Endothelial cell of umbilical vein (primary cell): ENCODE measurements around the gene ZBTB40. TPM values are rescaled to one million over a fixed set of nuclear protein-coding genes. Genes with fewer than 3 reads are reported as not detected.

Experiments
- BruUV-seq: library from RNA; stranded (reverse); fragments of 400-500 nt; replicated peaks from 2 replicates; lab custom pipeline; 2021; lab: Mats Ljungman, UMichigan
- CTCF ChIA-PET: fragments of 300-600, 350-600 bp; sonication (Branson Sonifier 250); formaldehyde crosslinking; loops from one replicate; lab custom pipeline; 2021; ENCODE audit warnings: antibody characterized with exemption, inconsistent platforms; lab: Charles Lee
- POLR2A ChIA-PET: fragments of 300-600, 350-600 bp; sonication (Branson Sonifier 250); formaldehyde crosslinking; loops from one replicate; lab custom pipeline; 2021; ENCODE audit warnings: antibody characterized with exemption, inconsistent platforms; lab: Charles Lee
- DNase-seq: peaks from one replicate; pipeline ENCODE4 v3.0.0-alpha.2; 2011; ENCODE audit warnings: low read depth, low spot score
- FAIRE-seq: peaks from 2 replicates; lab custom pipeline; 2011; peaks lifted over from hg19 to GRCh38; lab: Jason Lieb, UNC
- H2AFZ ChIP-seq: 2 replicates; pipeline ENCODE4 v1.6.0; 2012; ENCODE audit warnings: low read depth, low read length, control low read depth, inconsistent platforms
- H3K27ac ChIP-seq: 2 replicates; pipeline ENCODE4 v1.5.1; 2011; ENCODE audit warnings: low read depth, mild to moderate bottlenecking, control low read depth, low read length, moderate library complexity; ENCODE audit not compliant: insufficient read depth
- H3K27me3 ChIP-seq, 2 experiments: 2 replicates each; pipeline versions ENCODE4 v1.6.0 to v1.6.1; 2011; ENCODE audit warnings: low read length in 2 of 2, mixed read lengths in 1 of 2; ENCODE audit not compliant: control insufficient read depth in 2 of 2, insufficient read depth in 2 of 2
- H3K36me3 ChIP-seq, 2 experiments: 2 replicates in 1 of 2; 3 replicates in 1 of 2; pipeline ENCODE4 v1.5.1; 2011; ENCODE audit warnings: low read length in 2 of 2, mild to moderate bottlenecking in 1 of 2, moderate library complexity in 1 of 2; ENCODE audit not compliant: control insufficient read depth in 2 of 2, insufficient read depth in 2 of 2; ENCODE audit errors: extremely low read depth in 1 of 2
- H3K4me1 ChIP-seq: 3 replicates; pipeline ENCODE4 v1.5.1; 2011; ENCODE audit warnings: mild to moderate bottlenecking, low read length; ENCODE audit not compliant: control insufficient read depth, insufficient read depth; ENCODE audit errors: extremely low read depth
- H3K4me2 ChIP-seq: 2 replicates; pipeline ENCODE4 v1.6.1; 2011; ENCODE audit warnings: low read length, control low read depth, mixed read lengths; ENCODE audit not compliant: insufficient read depth
- H3K4me3 ChIP-seq, 3 experiments: fragments of 200-600 bp in 1 of 3; sonication (generic), shearing (Covaris generic) in 1 of 3; replicated peaks in 1 of 3; 2 replicates each; pipeline ENCODE4 v1.5.1; 2011 to 2016; ENCODE audit warnings: control low read depth in 3 of 3, low read length in 3 of 3, mild to moderate bottlenecking in 2 of 3, inconsistent platforms in 1 of 3, low read depth in 1 of 3, moderate library complexity in 1 of 3; ENCODE audit not compliant: insufficient read depth in 1 of 3
- H3K79me2 ChIP-seq: 2 replicates; pipeline ENCODE4 v1.6.0; 2012; ENCODE audit warnings: low read length, inconsistent platforms; ENCODE audit not compliant: control insufficient read depth, insufficient read depth
- H3K9ac ChIP-seq: replicated peaks from 2 replicates; pipeline ENCODE3; 2011; ENCODE audit warnings: low read length, control low read depth; ENCODE audit not compliant: insufficient read depth; ENCODE audit errors: extremely low read depth
- H3K9me1 ChIP-seq: replicated peaks from 3 replicates; pipeline ENCODE4 v1.6.0; 2011; ENCODE audit warnings: mild to moderate bottlenecking, low read length; ENCODE audit not compliant: control insufficient read depth, insufficient read depth; ENCODE audit errors: extremely low read depth
- H3K9me3 ChIP-seq: replicated peaks from 2 replicates; pipeline ENCODE4 v1.5.1; 2012; ENCODE audit warnings: low read length, inconsistent platforms; ENCODE audit not compliant: control insufficient read depth, insufficient read depth
- H4K20me1 ChIP-seq: replicated peaks from 2 replicates; pipeline ENCODE3; 2011; ENCODE audit warnings: mild to moderate bottlenecking, low read length; ENCODE audit not compliant: control insufficient read depth, insufficient read depth; ENCODE audit errors: extremely low read depth
- CTCF ChIP-seq, 2 donors: IDR thresholded peaks; 1 replicate in 1 of 2; 2 replicates in 1 of 2; pipeline ENCODE4 v1.5.1; 2011; ENCODE audit warnings: low read length in 2 of 2, mild to moderate bottlenecking in 2 of 2, moderate library complexity in 2 of 2, control low read depth in 1 of 2, inconsistent platforms in 1 of 2, low read depth in 1 of 2; ENCODE audit not compliant: insufficient read depth in 1 of 2; ENCODE audit errors: extremely low read depth in 1 of 2
- EZH2 ChIP-seq: IDR thresholded peaks from 2 replicates; pipeline ENCODE4 v1.6.1; 2012; ENCODE audit warnings: borderline replicate concordance, low read depth, mild to moderate bottlenecking, moderate library complexity, low read length, inconsistent platforms; ENCODE audit not compliant: severe bottlenecking
- FOS ChIP-seq: IDR thresholded peaks from 2 replicates; pipeline ENCODE4 v1.6.1; 2011; ENCODE audit warnings: mild to moderate bottlenecking, low read length, moderate library complexity, borderline replicate concordance; ENCODE audit not compliant: insufficient read depth
- GATA2 ChIP-seq: IDR thresholded peaks from 2 replicates; pipeline ENCODE4 v1.7.0; 2011; ENCODE audit warnings: low read depth, mild to moderate bottlenecking, moderate library complexity, mixed read lengths, low read length; ENCODE audit not compliant: insufficient read length, insufficient read depth
- JUN ChIP-seq: IDR thresholded peaks from 2 replicates; pipeline ENCODE4 v1.6.1; 2011; ENCODE audit warnings: borderline replicate concordance, low read depth; ENCODE audit not compliant: insufficient read length, insufficient read depth
- MYC ChIP-seq: IDR thresholded peaks from one replicate; pipeline ENCODE4 v1.6.1; 2011; ENCODE audit warnings: mild to moderate bottlenecking, low read depth, low read length
- POLR2A ChIP-seq: IDR thresholded peaks from 2 replicates; pipeline ENCODE4 v1.6.1; 2012; ENCODE audit warnings: low read depth, mild to moderate bottlenecking, control low read depth, low read length
- POLR2AphosphoS5 ChIP-seq: IDR thresholded peaks from 2 replicates; pipeline ENCODE4 v1.6.1; 2012; ENCODE audit warnings: low read depth, mild to moderate bottlenecking, control low read depth, low read length, moderate library complexity; ENCODE audit not compliant: insufficient read depth
- dilution Hi-C: fragments of 300-500 bp; cut with MboI; formaldehyde crosslinking; loops from one replicate; pipeline ENCODE4 v1.15.0; 2019; ENCODE audit warnings: low sequenced_read_pairs; ENCODE audit not compliant: extremely low pct_ligation_motif_present
- intact Hi-C: fragments of 100-400 bp; cut with micrococcal nuclease; formaldehyde crosslinking; loops from one replicate; pipeline ENCODE4 v1.10.0; 2022
- polyA plus RNA-seq, 4 experiments: library from polyadenylated mRNA; depleted of rRNA in 3 of 4; stranded (reverse) in 3 of 4; unstranded in 1 of 4; fragments of >200 nt; gene quantifications; 2 replicates each; pipeline versions ENCODE4 v1.2.1 to v1.2.3, GENCODE V29; 2011 to 2012; ENCODE audit warnings: missing spikeins in 1 of 4
- total RNA-seq: library from RNA; stranded (reverse); gene quantifications from 2 replicates; pipeline ENCODE4 v1.2.3, GENCODE V29; 2021
- TF ChIP-seq, protein P1 (sequence below): IDR thresholded peaks from 2 replicates; pipeline ENCODE4 v1.6.1; 2011; ENCODE audit not compliant: insufficient read depth, insufficient read length

ZBTB40 gene
- total and polyA plus RNA-seq, 2 donors (not counting 3 experiments of a cell fraction or from before 2014, with no cell fraction given): 12.3 to 21.3 TPM

- intact Hi-C loops: loop anchor here (5.0 kb wide), 1 partner anchor 491 kb away; no protein-coding TSS in a partner anchor
- no peak overlapping the region for H3K9ac ChIP-seq
- H3K9me3 ChIP-seq: no peaks in the 10 kb centered on the region
- no peak for FAIRE-seq
- no peaks in the 10 kb centered on the region for H3K79me2 ChIP-seq
- H3K9me1 ChIP-seq: no peaks in the 10 kb centered on the region
- DNase-seq: no peak
- H3K4me3 ChIP-seq: no peak overlapping the region
- H3K27me3 ChIP-seq: peaks cover 18 to 20% of the 10 kb centered on the region in 2 experiments
- ChIA-PET POLR2A (no interaction called here), CTCF (interaction anchor here (1.3 kb wide), 1 partner anchor 512 kb away, joined by 3 read pairs; no protein-coding TSS in a partner anchor)
- peaks cover 12% of the 10 kb centered on the region for H3K4me1 ChIP-seq
- H2AFZ ChIP-seq: no peak overlapping the region
- no peak overlapping the region for H3K4me2 ChIP-seq
- dilution Hi-C loops: no loop called here
- no peaks in the 10 kb centered on the region for H4K20me1 ChIP-seq
- no peaks in the 10 kb centered on the region for H3K36me3 ChIP-seq
- H3K27ac ChIP-seq: no peak overlapping the region
- TF ChIP-seq CTCF (IDR thresholded peaks at IDR 0.05; ENCODE audit: extremely low read depth in 1 of 2, insufficient read depth in 1 of 2, low read depth in 1 of 2, low read length in 2 of 2) (no peak), GATA2 (no peak), EZH2 (no peak), FOS (no peak), POLR2A (no peak), POLR2AphosphoS5 (no peak), JUN (no peak), MYC (no peak)
- TF ChIP-seq, protein P1, sequence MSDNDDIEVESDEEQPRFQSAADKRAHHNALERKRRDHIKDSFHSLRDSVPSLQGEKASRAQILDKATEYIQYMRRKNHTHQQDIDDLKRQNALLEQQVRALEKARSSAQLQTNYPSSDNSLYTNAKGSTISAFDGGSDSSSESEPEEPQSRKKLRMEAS: no peak
- BruUV-seq: no TSS peak
Measured at GRCh38 chr1:22418312-22418711, 33.3 kb upstream of the ZBTB40 start.
